HCT116 (cell line): ENCODE results near the gene LDLRAD4. TPM values are rescaled to one million over a fixed set of nuclear protein-coding genes. Genes with fewer than 3 reads are reported as not detected.

Experiments used
- ATAC-seq: fragments of 200-7000 bp; cut with Tn5 transposase; 2 replicates; pipeline ENCODE4 v1.9.1; 2020; ENCODE audit warnings: mild to moderate bottlenecking, moderate library complexity
- BruUV-seq: library from RNA; stranded (reverse); fragments of 400-500 nt; replicated peaks from 2 replicates; lab custom pipeline; 2021; lab: Mats Ljungman, UMichigan
- CTCF ChIA-PET: fragments of 300-600 bp; sonication (Branson Sonifier 250); formaldehyde crosslinking; loops from one replicate; lab custom pipeline; 2021; ENCODE audit warnings: antibody characterized with exemption; lab: Charles Lee
- POLR2A ChIA-PET: fragments of 300-600, 350-600 bp; sonication (Branson Sonifier 250); formaldehyde crosslinking; loops from one replicate; lab custom pipeline; 2021; ENCODE audit warnings: antibody characterized with exemption; lab: Charles Lee
- RAD21 ChIA-PET, 2 experiments: fragments of 300-600 bp; sonication (Branson Sonifier 250); formaldehyde crosslinking; loops; one replicate each; lab custom pipeline; 2023; ENCODE audit warnings: low total read pairs in 2 of 2; ENCODE audit not compliant: uncharacterized antibody in 2 of 2, unreplicated experiment in 2 of 2, low non-redundant PET in 1 of 2; lab: Charles Lee
- DNase-seq: peaks from one replicate; pipeline ENCODE4 v3.0.0-alpha.2; 2010; ENCODE audit warnings: low read depth, low spot score
- H2AFZ ChIP-seq: fragments of 200-600 bp; shearing (Covaris generic), sonication (generic); 2 replicates; pipeline ENCODE4 v1.6.1; 2017; ENCODE audit warnings: low read depth, mixed run types, mixed read lengths, antibody characterized with exemption, low read length; ENCODE audit not compliant: poor library complexity, severe bottlenecking
- H3K27ac ChIP-seq: 2 replicates; pipeline ENCODE4 v1.5.1; 2012; ENCODE audit warnings: low read depth, low read length
- H3K27me3 ChIP-seq: fragments of 200-600 bp; sonication (generic); 2 replicates; pipeline ENCODE4 v1.6.1; 2016; ENCODE audit warnings: mixed run types, low read length, mixed read lengths; ENCODE audit not compliant: insufficient read depth
- H3K36me3 ChIP-seq, 2 experiments: fragments of 200-500 bp in 1 of 2; fragments of 200-600 bp in 1 of 2; sonication (Bioruptor generic) in 1 of 2; sonication (generic) in 1 of 2; 2 replicates each; pipeline versions ENCODE4 v1.5.1 to v1.6.1; 2014 to 2016; ENCODE audit warnings: low read length in 2 of 2, inconsistent platforms in 1 of 2, mixed read lengths in 1 of 2, mixed run types in 1 of 2; ENCODE audit not compliant: insufficient read depth in 2 of 2, control insufficient read depth in 1 of 2
- H3K4me1 ChIP-seq, 2 experiments: fragments of 200-600 bp in 1 of 2; sonication (generic) in 1 of 2; 2 replicates each; pipeline versions ENCODE4 v1.5.1 to v1.6.1; 2012 to 2017; ENCODE audit warnings: low read length in 2 of 2, inconsistent platforms in 1 of 2, mild to moderate bottlenecking in 1 of 2, mixed read lengths in 1 of 2, mixed run types in 1 of 2, moderate library complexity in 1 of 2; ENCODE audit not compliant: insufficient read depth in 2 of 2, control insufficient read depth in 1 of 2
- H3K4me2 ChIP-seq: fragments of 200-600 bp; sonication (generic); 2 replicates; pipeline ENCODE4 v1.6.1; 2017; ENCODE audit warnings: mixed run types, low read length, mixed read lengths
- H3K4me3 ChIP-seq, 2 experiments: fragments of 200-600 bp in 1 of 2; sonication (generic) in 1 of 2; replicated peaks in 1 of 2; 2 replicates each; pipeline ENCODE4 v1.5.1; 2011 to 2016; ENCODE audit warnings: low read length in 2 of 2, control low read depth in 1 of 2, low read depth in 1 of 2, mild to moderate bottlenecking in 1 of 2, mixed read lengths in 1 of 2, mixed run types in 1 of 2
- H3K79me2 ChIP-seq: fragments of 200-600 bp; sonication (generic); 2 replicates; pipeline ENCODE4 v1.6.1; 2017; ENCODE audit warnings: mild to moderate bottlenecking, mixed run types, low read length, moderate library complexity, mixed read lengths; ENCODE audit not compliant: insufficient read depth
- H3K9ac ChIP-seq: fragments of 200-600 bp; sonication (generic); 2 replicates; pipeline ENCODE4 v1.6.1; 2016; ENCODE audit warnings: low read length, mixed read lengths
- H3K9me2 ChIP-seq: fragments of 200-600 bp; sonication (generic), shearing (Covaris generic); 2 replicates; pipeline ENCODE4 v1.6.1; 2017; ENCODE audit warnings: mixed run types, mild to moderate bottlenecking, moderate library complexity; ENCODE audit not compliant: insufficient read depth
- H3K9me3 ChIP-seq, 2 experiments: fragments of 200-500 bp in 1 of 2; fragments of 200-600 bp in 1 of 2; sonication (Bioruptor generic) in 1 of 2; sonication (generic) in 1 of 2; 2 replicates each; pipeline ENCODE4 v1.6.1; 2014 to 2017; ENCODE audit warnings: low read length in 2 of 2, mixed read lengths in 2 of 2, inconsistent platforms in 1 of 2, low read depth in 1 of 2, mild to moderate bottlenecking in 1 of 2, mixed run types in 1 of 2, moderate library complexity in 1 of 2; ENCODE audit not compliant: control insufficient read depth in 1 of 2, insufficient read depth in 1 of 2
- H4K20me1 ChIP-seq: fragments of 200-600 bp; sonication (generic), shearing (Covaris generic); 2 replicates; pipeline ENCODE4 v1.6.1; 2017; ENCODE audit warnings: mixed run types, mild to moderate bottlenecking, moderate library complexity; ENCODE audit not compliant: insufficient read depth
- ATF3 ChIP-seq: IDR thresholded peaks from 2 replicates; pipeline ENCODE4 v1.6.1; 2012
- CBX3 ChIP-seq: IDR thresholded peaks from 2 replicates; pipeline ENCODE4 v1.6.1; 2012; ENCODE audit warnings: low read depth
- CEBPB ChIP-seq: IDR thresholded peaks from 2 replicates; pipeline ENCODE4 v1.6.1; 2012; ENCODE audit warnings: low read depth
- EGR1 ChIP-seq: IDR thresholded peaks from 2 replicates; pipeline ENCODE4 v1.6.1; 2012; ENCODE audit warnings: low read depth
- EZH2phosphoT487 ChIP-seq: fragments of 200-600 bp; IDR thresholded peaks from 2 replicates; pipeline ENCODE4 v1.6.1; 2018; ENCODE audit warnings: antibody characterized with exemption, borderline replicate concordance
- FOSL1 ChIP-seq: IDR thresholded peaks from 2 replicates; pipeline ENCODE4 v1.6.1; 2012; ENCODE audit warnings: low read depth
- MAX ChIP-seq: IDR thresholded peaks from 2 replicates; pipeline ENCODE4 v1.6.1; 2012
- POLR2A ChIP-seq: IDR thresholded peaks from 2 replicates; pipeline ENCODE4 v1.7.0; 2011; ENCODE audit warnings: borderline replicate concordance; ENCODE audit not compliant: insufficient read depth, insufficient read length; ENCODE audit errors: extremely low read depth
- POLR2AphosphoS5 ChIP-seq: IDR thresholded peaks from 2 replicates; pipeline ENCODE4 v1.6.1; 2011; ENCODE audit warnings: mild to moderate bottlenecking, low read depth, low read length, moderate library complexity
- RAD21 ChIP-seq: IDR thresholded peaks from 2 replicates; pipeline ENCODE4 v1.6.1; 2012; ENCODE audit warnings: low read depth, mild to moderate bottlenecking
- SP1 ChIP-seq: IDR thresholded peaks from 2 replicates; pipeline ENCODE4 v1.6.1; 2012; ENCODE audit warnings: low read depth
- SRF ChIP-seq: IDR thresholded peaks from 2 replicates; pipeline ENCODE4 v1.6.1; 2012; ENCODE audit warnings: low read depth
- TCF7L2 ChIP-seq: IDR thresholded peaks from 2 replicates; pipeline ENCODE4 v1.7.0; 2011; ENCODE audit warnings: borderline replicate concordance, inconsistent platforms; ENCODE audit not compliant: insufficient read depth, insufficient read length; ENCODE audit errors: extremely low read depth
- YY1 ChIP-seq: IDR thresholded peaks from 2 replicates; pipeline ENCODE4 v1.6.1; 2011; ENCODE audit warnings: low read length, low read depth, moderate library complexity, mild to moderate bottlenecking; ENCODE audit not compliant: insufficient replicate concordance; ENCODE audit errors: extremely low read depth
- ZFX ChIP-seq: fragments of 450-650 bp; IDR thresholded peaks from 2 replicates; pipeline ENCODE4 v1.6.1; 2017
- intact Hi-C: fragments of 100-400 bp; cut with micrococcal nuclease; formaldehyde crosslinking; loops from 2 replicates; pipeline ENCODE4 v1.10.0; 2022
- total RNA-seq: library from RNA; stranded (reverse); gene quantifications from one replicate; pipeline ENCODE4 v1.2.1, GENCODE V29; 2021; ENCODE audit not compliant: unreplicated experiment

The LDLRAD4 gene
- total RNA-seq, 1 experiment from 2014 or later = 1.2 TPM

GRCh38 chr18:13305301-13305700 lies 86.7 kb downstream of the LDLRAD4 start:
- no peak overlapping the region for H3K4me2 ChIP-seq
- H4K20me1 ChIP-seq = no peaks in the 10 kb centered on the region
- no peaks in the 10 kb centered on the region for H3K9me2 ChIP-seq
- H3K36me3 ChIP-seq = no peaks in the 10 kb centered on the region
- no peak overlapping the region for H3K4me3 ChIP-seq
- RAD21 ChIA-PET = no interaction called here
- no peaks in the 10 kb centered on the region for H3K4me1 ChIP-seq
- no peak overlapping the region for H2AFZ ChIP-seq
- BruUV-seq = no TSS peak
- no peak overlapping the region for H3K9ac ChIP-seq
- no peak overlapping the region for H3K27ac ChIP-seq
- DNase-seq (no peak), ATAC-seq (no peak)
- CTCF ChIA-PET = no interaction called here
- 0 out of 2 replicates have a peak, but pooled peaks cover 5% of the 10 kb centered on the region for H3K27me3 ChIP-seq
- TF ChIP-seq CEBPB (no peak), RAD21 (no peak), POLR2AphosphoS5 (no peak), EGR1 (no peak), EZH2phosphoT487 (no peak), FOSL1 (no peak), YY1 (no peak), POLR2A (no peak), TCF7L2 (no peak), ATF3 (no peak), MAX (no peak), SRF (no peak), SP1 (no peak), CBX3 (no peak), ZFX (no peak)
- intact Hi-C loops = no loop called here
- no peaks in the 10 kb centered on the region for H3K79me2 ChIP-seq
- POLR2A ChIA-PET = no interaction called here
- H3K9me3 ChIP-seq = no peaks in the 10 kb centered on the region
